ENCODE measurements around the gene PIK3IP1.
"Not testable (repeated sequence)": the region's sequence is repeated elsewhere in the genome, so short reads cannot be mapped to it uniquely, and the experiment has no call there.

PIK3IP1 gene

DNA sequence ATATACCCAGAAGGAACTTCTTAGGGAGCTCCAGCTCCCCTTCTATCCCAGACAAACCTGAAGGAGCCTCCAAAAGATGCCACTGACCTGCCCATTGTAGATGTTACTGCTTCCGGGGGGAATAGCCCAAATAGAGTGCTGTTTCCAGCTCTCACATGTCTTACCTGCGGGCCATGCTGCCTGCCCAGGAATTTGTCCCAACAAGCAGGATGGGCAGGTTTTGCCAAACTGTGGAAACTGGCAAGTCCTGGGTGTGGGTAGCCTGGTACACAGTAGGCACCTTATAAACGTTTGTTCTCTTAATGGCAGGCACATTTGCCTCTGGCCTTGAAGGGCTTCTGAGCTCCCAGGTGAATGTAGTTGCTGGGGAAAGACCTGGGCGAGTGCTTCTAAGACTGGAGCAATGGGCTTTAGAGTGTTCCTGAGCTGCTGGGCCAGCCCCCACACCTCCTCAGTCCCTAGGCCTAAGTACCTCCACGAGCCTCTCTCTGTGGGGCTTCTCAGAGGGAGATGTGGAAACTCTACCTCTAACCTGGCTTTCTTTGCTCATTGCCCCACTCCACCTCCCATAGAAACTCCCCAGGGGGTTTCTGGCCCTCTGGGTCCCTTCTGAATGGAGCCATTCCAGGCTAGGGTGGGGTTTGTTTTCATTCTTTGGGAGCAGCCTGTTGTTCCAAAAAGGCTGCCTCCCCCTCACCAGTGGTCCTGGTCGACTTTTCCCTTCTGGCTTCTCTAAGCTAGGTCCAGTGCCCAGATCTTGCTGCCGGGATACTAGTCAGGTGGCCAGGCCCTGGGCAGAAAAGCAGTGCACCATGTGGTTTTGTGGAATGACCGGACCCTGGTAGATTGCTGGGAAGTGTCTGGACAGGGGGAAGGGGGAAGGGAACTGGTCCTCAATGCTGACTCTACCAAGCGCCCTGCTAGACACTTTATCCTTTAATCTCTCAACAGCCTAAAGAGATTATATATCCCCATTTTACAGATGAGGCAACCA is 43.0 kb downstream of the PIK3IP1 start:
- DNase-seq (ENCODE audit: low spot score) = peak; percentile 18

DNA sequence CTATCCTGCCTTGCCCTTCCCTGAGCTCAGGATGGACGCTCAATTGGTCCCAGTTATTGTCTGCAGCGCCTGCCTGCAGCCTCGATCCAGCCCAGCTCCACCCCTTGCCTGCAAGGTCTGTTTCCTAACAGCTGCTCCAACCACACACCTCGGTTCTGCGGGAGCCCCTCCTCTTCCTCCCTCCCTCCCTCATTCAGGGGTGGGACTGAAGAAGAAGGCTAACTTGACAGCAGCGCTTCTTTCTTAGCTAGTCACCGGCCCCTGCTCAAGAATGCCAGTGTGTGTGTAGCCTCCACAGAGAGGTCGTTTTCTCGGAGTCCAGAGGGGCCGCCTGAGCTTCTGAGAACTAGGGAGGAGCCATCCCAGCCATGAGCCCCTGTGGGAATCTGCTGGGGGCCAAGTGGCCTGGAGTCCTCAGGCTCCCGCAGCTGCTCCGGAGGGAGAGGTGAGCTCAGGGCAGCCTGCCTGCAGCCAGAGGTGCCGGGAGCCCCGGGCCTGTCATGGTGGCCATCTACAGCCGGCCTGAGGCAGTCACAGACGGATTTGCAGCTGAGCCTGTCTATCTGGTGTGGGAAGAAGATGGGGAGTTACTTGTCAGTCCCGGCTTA is 44.0 kb downstream of the PIK3IP1 start:
- peak; percentile 94 for DNase-seq (ENCODE audit: low spot score)

DNA sequence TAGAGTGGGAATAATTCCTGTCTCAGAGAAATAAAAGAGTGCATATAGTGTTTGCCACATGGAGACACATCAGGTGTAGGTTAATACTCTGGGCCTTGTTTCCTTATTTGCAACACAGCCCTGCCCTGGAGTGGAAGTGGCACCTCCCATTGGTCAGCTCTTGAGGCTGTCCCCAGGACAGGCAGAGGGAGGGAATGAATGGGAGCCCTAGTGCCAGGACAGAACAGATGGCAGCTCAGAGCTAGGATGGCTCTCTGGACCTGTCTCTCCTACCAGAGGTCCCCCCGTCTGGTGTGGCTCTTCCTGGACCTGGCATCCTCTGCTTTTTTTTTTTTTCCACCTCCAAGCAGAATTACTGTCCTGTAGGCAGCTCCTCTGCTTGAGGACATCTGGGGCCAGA is 44.6 kb downstream of the PIK3IP1 start:
- peak; percentile 21 for DNase-seq (ENCODE audit: low spot score)

DNA sequence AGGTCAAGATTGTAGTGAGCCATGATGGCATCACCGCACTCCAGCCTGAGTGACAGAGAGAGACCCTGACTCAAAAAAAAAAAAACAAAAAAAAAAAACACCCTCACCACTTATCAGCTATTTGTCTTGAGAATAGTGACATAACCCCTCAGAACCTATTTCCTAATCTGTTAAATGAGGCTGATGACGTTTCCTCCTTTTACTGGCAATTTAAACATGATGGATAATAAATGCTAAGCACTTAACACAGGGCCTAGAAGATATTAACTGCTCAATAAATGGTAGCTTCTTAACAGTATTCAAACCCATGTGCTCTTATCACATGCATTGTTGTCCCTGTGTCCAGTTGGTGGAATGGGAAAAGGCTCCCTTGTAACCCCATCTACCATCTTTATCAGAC is 45.6 kb downstream of the PIK3IP1 start:
- no peak for DNase-seq (ENCODE audit: low spot score)

DNA sequence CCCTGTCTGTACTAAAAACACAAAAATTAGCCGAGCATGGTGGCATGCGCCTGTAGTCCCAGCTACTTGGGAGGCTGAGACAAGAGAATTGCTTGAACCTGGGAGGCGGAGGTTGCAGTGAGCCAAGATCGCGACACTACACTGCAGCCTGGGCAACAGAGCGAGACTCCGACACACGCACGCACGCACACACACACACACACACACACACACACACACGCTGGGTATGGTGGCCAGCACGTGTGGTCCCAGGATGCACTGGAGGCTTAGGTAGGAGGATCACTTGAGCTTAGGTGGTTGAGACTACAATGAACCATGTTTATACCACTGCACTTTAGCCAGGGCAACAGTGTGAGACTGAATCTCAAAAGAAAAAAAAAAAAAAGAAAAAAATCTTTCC is 46.3 kb downstream of the PIK3IP1 start:
- DNase-seq (ENCODE audit: low spot score) = not testable (repeated sequence)

DNA sequence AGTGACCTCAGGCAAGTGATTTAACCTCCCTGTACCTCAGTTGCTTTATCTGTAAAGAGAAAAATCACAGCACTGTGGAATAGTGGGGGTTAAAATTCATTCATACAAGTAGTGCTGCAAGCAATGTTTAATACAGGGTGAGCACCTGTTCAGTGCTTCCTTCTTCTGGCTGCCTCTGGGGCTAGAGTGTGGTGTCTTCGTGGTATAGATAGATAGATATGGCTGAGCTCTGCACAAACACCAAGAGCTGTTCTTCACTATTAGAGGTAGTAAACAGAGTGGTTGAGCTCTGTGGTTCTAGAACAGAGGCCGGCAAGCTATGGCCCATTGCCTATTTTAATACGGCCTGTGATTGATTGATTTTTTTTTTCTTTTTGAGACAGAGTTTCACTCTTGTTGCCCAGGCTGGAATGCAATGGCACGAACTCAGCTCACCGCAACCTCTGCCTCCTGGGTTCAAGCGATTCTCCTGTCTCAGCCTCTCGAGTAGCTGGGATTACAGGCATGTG is 47.3 kb downstream of the PIK3IP1 start:
- no peak for DNase-seq (ENCODE audit: low spot score)

DNA sequence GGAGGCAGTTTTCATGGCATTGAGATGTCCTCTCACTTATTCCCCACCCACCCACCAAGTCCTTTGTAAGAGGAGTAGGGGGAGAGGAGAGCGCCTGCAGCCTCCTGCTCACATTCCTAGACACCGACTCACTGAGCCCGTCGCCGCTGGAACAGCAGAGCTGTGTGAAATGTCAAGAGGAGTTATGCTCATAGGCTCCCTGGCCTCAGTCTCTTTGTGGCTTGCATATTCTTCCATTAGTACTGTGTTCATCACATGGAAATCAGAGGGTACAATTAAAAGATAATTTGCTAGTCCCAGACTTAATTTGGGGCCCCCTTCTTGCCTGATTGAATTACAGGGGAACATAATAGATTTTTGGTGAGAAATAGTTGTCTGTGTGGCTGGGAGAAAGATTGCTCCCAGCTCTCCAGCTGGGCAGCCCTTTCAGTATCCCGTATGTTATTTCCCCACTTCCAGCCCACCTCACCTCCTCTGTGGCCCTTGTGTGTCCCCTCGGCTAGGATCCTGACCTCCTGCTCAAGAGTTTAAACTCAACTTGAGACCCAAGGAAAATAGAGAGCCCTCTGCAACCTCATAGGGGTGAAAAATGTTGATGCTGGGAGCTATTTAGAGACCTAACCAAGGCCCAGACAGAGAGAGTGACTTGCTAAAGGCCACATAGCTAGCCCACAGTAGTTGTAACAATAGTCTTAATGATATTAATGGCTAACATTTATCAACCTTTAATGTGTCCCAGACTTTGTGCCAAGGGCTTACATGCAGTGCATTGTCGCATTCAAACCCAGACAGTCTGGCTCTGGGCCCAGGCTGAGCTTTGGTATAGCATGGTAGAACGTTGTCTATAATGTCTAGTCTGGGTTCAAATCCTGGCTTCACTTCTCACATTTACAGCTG is 48.0 kb downstream of the PIK3IP1 start:
- DNase-seq (ENCODE audit: low spot score) = peak; percentile 89

DNA sequence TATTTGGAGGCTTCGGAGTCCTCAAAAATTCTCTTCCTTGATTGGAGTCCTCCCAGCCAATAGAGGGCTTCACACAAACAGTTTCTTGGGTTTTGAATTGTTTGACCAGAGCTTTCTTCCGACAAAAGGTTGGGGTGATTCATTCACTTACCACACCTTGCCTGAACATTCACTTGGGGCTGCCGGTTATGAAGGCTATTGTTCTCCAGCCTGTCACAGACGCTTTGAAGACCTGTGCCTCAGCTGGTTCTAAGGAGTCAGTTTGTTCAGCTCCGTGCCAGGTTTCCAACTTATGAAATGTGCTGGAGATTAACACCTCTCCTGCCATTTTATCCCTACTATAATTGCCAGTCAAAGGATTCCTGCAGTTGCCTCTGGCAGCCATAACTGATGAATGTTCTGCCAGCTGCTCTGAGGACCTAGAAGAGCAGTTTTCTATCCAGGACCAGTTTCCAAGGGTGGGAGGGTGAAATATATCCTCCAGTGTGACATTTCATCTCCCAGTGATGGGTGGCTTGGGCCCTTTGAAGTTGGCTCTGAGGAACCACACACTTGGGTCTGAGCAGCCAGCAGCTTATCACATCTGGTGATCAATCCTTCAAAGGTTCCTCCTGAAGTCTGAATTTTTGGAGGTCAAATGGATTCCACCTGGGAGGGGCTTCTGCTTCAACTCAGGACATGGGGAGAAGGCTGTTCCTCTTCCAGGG is 48.8 kb downstream of the PIK3IP1 start:
- DNase-seq (ENCODE audit: low spot score) = no peak

DNA sequence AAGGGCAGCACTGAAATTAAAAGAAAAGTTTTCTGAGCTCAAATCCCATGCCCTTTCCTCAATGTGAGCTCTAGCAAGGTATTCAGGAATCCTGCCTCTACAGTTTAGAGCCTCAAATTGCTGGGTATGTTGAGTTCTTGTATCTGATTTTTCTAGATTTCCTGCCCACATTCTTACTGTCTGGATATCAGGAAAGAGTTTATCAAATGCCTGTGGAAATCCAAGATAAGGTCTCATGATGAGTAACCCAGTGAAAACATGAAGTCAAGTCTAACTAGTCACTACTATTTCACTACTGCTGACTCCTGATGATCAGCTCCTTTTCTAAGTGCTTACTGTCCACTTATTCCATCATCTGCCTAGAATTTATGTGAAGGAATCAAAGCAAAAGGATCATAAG is 50.4 kb downstream of the PIK3IP1 start:
- DNase-seq (ENCODE audit: low spot score) = peak; percentile 43

DNA sequence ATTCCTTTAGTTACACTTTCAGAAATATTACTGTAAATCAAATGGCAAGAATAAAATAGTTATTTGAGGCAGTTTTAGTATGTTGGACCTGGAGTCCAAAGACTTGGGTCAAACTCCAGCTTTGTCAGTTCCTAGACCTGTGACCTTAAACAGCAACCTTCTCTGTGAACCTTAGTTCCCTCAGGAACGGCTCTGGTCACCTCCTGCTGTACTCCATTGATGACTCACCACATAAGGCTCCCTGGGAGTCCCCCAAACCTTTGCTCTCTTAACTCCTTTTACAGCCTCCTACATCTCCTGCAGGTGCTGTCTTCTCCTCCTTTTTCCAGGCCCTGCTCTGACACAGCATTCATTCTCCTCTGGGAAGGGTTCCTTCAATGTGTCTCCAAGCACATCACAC is 51.1 kb downstream of the PIK3IP1 start:
- DNase-seq (ENCODE audit: low spot score) = no peak

DNA sequence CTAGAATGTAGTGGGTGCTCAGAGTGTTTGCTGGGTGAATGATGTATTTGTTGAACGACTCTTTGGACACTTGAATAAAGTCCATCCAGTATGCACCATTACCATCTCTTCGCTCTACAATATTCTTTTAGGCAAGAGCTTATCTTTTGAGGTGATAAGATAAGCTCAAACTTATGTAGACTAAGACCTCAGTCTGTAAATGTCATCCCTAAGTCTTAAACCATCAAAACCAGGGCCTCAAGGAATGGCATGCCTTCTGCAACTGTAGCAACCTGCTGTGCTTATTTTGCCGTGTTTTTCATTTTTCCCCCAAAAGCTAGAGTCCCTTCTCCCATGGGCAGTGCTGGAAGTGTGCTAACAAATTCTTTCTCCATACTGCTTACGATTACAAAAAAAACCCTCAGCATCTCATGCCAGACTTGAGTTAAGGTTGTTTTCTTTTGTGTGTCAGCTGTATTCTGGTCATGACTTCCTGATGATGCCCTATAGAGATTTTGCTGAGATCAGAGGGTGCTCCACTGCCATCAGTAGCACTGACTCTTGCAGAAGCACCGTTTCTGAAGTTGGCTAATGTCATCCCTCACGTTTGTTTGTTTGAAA is 52.4 kb downstream of the PIK3IP1 start:
- no peak for DNase-seq (ENCODE audit: low spot score)

DNA sequence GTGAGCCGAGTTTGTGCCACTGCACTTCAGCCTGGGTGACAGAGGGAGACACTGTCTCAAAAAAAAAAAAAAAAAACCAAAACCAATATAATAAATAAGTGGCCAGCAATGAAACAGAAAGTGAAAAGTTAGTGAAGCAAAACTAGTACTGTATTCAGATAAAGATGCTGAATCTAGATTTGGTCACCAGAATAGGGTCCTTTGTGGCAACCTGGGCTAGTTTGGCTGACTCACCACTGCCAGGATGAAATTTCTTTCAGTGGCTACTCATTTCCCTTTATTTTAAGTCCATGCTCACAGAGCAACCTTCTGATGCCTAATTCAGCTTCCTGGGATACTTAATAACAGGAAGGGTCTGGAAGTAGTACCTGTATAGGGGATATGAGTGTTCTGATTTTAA is 54.2 kb downstream of the PIK3IP1 start:
- no peak for DNase-seq (ENCODE audit: low spot score)

DNA sequence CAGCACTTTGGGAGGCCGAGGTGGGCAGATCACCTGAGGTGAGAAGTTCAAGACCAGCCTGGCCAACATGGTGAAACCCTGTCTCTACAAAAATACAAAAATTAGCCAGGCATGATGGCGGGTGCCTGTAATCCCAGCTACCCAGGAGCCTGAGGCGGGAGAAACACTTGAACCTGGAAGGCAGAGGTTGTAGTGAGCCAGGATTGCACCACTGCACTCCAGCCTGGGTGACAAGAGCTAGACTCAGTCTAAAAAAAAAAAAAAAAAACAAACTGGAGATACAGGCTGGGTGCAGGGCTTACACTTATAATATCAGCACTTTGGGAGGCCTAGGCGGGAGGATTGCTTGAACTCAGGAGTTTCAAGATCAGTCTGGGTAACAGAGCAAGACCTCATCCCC is 56.2 kb downstream of the PIK3IP1 start:
- DNase-seq (ENCODE audit: low spot score) = not testable (repeated sequence)

DNA sequence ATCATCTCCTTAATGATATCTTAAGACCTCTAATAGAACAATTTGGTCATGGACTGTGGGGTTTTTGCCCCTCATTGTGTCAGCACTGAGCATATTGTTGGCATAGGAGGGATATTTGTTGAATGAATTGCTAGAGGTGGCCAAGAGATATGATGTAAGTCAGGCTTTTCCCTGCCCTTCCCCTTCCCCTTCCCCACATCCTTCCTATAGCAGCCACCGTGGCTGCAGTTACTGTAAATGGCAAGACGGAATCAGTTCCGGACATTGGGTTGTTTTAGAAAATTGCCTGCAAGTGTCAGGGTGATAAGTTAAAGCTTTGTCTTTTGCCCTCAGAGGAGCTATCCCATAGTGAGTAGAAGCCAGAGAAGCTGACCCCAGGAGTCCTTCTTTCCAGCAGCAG is 57.2 kb downstream of the PIK3IP1 start:
- no peak for DNase-seq (ENCODE audit: low spot score)

DNA sequence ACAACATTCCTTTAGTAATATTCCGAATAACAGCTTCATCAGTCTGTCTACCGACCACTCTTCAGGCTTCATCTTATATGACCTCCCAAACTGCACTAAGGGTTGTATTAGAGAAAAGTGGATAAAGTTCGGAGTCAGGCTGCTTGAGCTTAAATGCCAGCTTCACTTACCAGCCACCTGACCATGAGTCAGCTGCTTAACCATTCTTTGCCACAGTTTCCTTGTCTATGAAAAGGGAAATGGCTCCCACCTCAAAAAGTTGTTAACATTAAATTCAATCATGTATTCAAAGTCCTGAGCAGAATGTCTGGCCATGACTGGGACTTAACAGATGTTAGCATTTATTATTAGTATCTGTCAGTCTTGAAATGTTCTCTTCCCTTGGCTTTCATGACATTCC is 59.3 kb downstream of the PIK3IP1 start:
- no peak for DNase-seq (ENCODE audit: low spot score)
